Spleen (tissue), 11 donors: ENCODE results near the gene DUS1L. TPM values are rescaled to one million over a fixed set of nuclear protein-coding genes. Genes with fewer than 3 reads are reported as not detected.
A peak's percentile ranks its signal among the peaks of the same experiment; 100 is the strongest.

Experiments used
- DNase-seq: peaks from one replicate; pipeline ENCODE4 v3.0.0-alpha.2; 2020
- H3K27ac ChIP-seq, 8 donors: fragments of 200-600 bp; sonication (generic) in 7 of 8; 1 replicate in 4 of 8; 2 replicates in 4 of 8; pipeline versions ENCODE4 v1.5.0 to v1.8.0; 2016 to 2021; ENCODE audit warnings: inconsistent platforms in 4 of 8, mild to moderate bottlenecking in 4 of 8, moderate library complexity in 1 of 8
- H3K27me3 ChIP-seq, 7 donors: fragments of 200-600 bp; sonication (generic) in 6 of 7; replicated peaks in 1 of 7; 1 replicate in 4 of 7; 2 replicates in 3 of 7; pipeline versions ENCODE4 v1.5.0 to v1.8.0; 2016 to 2021; ENCODE audit warnings: inconsistent platforms in 3 of 7, mild to moderate bottlenecking in 1 of 7
- H3K36me3 ChIP-seq, 6 donors: fragments of 200-600 bp; sonication (generic) in 5 of 6; 1 replicate in 4 of 6; 2 replicates in 2 of 6; pipeline versions ENCODE4 v1.5.0 to v1.8.0; 2016 to 2021; ENCODE audit warnings: inconsistent platforms in 2 of 6
- H3K4me1 ChIP-seq, 6 donors: fragments of 200-600 bp; sonication (generic) in 5 of 6; 1 replicate in 3 of 6; 2 replicates in 3 of 6; pipeline versions ENCODE4 v1.5.0 to v1.8.0; 2016 to 2021; ENCODE audit warnings: inconsistent platforms in 3 of 6
- H3K4me3 ChIP-seq, 8 donors: fragments of 200-600 bp; sonication (generic) in 7 of 8; 1 replicate in 4 of 8; 2 replicates in 4 of 8; pipeline versions ENCODE4 v1.5.0 to v1.8.0; 2016 to 2021; ENCODE audit warnings: inconsistent platforms in 4 of 8, mild to moderate bottlenecking in 4 of 8, moderate library complexity in 2 of 8
- H3K9me3 ChIP-seq, 8 donors: fragments of 200-600 bp; sonication (generic) in 7 of 8; 1 replicate in 4 of 8; 2 replicates in 4 of 8; pipeline versions ENCODE4 v1.5.0 to v1.8.0; 2016 to 2021; ENCODE audit warnings: inconsistent platforms in 4 of 8
- POLR2A ChIP-seq, 3 donors: fragments of 450-650 bp; IDR thresholded peaks; one replicate each; pipeline ENCODE4 v1.5.1; 2017; ENCODE audit warnings: antibody characterized with exemption in 3 of 3, mild to moderate bottlenecking in 1 of 3
- POLR2AphosphoS5 ChIP-seq, 3 donors: sonication (generic); formaldehyde crosslinking; IDR thresholded peaks; one replicate each; pipeline ENCODE4 v1.5.1; 2017; ENCODE audit warnings: antibody characterized with exemption in 3 of 3
- WGBS, 5 donors: extraction: QIAGEN DNeasy Blood & Tissue Kit in 3 of 5; methylation state at CpG; one replicate each; pipeline versions ENCODE4 v1.1.5 to v1.1.7; 2013 to 2018; 5-methylcytosine and 5-hydroxymethylcytosine counted together
- intact Hi-C: fragments of 100-400 bp; cut with DNase I; formaldehyde crosslinking; loops from one replicate; pipeline ENCODE4 v1.15.0; 2023; ENCODE audit warnings: low total_unique reads
- polyA plus RNA-seq, 3 donors: library from polyadenylated mRNA; stranded (reverse); fragments of 200-250 nt; gene quantifications; one replicate each; pipeline ENCODE4 v1.2.1, GENCODE V29; 2013
- total RNA-seq, 7 donors: library from RNA; depleted of rRNA in 3 of 7; stranded (reverse); fragments of >200 nt in 3 of 7; fragmentation: NEBNext Ultra II Directional in 4 of 7; extraction: Animal tissue kit (Norgen Biotek cat#: 25700) in 4 of 7; gene quantifications; one replicate each; pipeline versions ENCODE4 v1.1.0 to v1.2.1, GENCODE V29; 2016 to 2021
- TF ChIP-seq, protein P1 (sequence below), 11 experiments: fragments of 200-600 bp in 7 of 11; fragments of 450-650 bp in 4 of 11; sonication (generic) in 4 of 11; IDR thresholded peaks in 8 of 11; conservative IDR thresholded peaks in 3 of 11; 1 replicate in 7 of 11; 2 replicates in 4 of 11; pipeline versions ENCODE4 v1.4.0 to v1.8.0; 2016 to 2021; ENCODE audit warnings: antibody characterized with exemption in 11 of 11, inconsistent platforms in 4 of 11, mild to moderate bottlenecking in 1 of 11
- donor health status: healthy with polysubstance abuse.
- donor health status: DM: no; HTN: no; CAD: no; lungs with moderate emphysema.
- donor health status: DM: no; HTN: no; CAD: no.
- donor health status: Bipolar disorder and iron deficiency.
- donor health status: healthy.
- donor health status: DM: no; HTN: no; CAD: no.
- donor health status: DM: yes; HTN: yes; CAD: no.

The DUS1L gene
- total and polyA plus RNA-seq, 10 donors, result 76.4 to 174 (median 103) TPM

DNA sequence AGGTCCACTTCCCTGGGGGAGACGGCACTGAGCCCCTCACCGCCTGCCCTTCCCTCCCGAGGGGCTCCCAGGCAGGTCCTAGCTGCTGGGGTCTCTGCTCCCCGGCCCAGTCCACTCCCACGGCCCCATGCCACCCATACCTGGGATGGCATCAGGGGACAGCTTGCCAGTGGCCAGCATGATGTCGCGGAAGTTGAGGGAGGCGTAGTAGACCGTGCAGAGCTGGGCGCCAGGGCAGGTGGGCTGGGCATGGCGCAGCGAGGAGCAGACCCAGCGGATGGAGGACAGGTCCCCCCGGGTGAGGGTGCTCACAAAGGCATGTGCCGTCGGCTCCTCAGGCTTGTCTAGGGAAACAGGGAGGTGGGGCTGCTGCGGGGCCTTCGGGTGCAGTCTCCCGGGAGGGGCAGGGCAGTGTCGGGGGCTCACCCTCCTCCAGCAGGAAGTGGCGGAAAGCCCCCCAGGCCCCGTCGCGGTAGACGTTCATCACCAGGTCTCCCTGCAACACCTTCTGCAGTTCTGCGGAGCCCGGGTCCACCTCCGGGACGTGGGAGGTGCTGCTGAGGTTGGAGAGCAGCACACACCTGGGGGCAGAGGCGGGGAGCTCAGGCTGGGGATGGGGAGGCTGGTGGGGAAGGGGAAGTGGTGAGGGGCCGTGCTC lies 18.9 kb upstream of the DUS1L start:
- TF ChIP-seq POLR2A (IDR thresholded peaks at IDR 0.05), result no peak
- Histone ChIP-seq H3K4me3 (peak overlapping the region in 1 of 8 donors; percentile 0), H3K27me3 (no peaks in the 10 kb centered on the region), H3K9me3 (no peaks in the 10 kb centered on the region), H3K27ac (peak overlapping the region in 1 of 8 donors; percentile 50), H3K36me3 (peaks cover 0 to 100% (median 98%) of the 10 kb centered on the region in 6 donors), H3K4me1 (peaks cover 0 to 13% (median 4%) of the 10 kb centered on the region in 6 donors)
- 85 to 91% (median 86%) methylated on average over 18 to 31 of the region's 31 CpGs for WGBS, 5 donors
- no peak for DNase-seq
- intact Hi-C loops, result no loop called here

DNA sequence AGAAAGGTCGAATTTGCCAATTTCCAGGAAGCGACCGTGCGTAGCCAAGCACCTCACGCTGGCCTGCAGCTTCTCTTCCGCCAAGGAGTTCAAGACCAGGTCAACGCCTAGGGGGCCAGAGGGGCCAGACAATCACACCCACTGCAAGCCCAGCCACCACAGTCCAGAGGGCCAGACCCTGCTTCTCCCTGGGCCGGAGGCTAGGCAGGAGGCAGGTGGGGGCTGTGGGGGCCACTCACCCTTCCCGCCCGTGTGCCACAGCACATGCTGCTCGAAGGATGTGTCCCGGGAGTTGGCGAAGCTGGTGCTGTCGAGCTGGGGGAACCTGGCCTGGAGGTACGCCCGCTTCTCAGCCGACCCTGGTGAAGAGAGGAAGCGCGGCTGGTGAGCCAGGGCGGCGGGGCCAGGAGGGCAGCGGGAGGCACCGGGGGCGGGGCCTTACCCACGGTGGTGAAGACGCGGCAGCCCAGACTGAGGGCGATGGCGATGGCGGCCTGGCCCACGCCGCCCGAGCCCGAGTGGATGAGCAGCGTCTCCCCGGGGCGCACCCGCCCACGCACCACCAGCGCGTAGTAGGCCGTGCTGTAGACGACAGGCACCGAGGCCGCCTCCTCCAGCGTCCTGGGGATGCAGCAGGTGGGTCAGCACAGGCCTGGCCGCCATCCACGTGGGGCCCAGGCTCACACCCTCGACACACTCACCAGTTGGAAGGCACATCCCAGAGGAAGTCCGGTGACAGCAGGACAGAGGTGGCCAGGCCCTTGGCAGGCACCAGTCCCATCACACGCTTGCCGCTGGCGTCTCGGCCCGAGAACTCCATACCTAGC lies 18.1 kb upstream of the DUS1L start:
- H3K36me3 ChIP-seq, result peaks cover 0 to 100% (median 97%) of the 10 kb centered on the region in 6 donors
- no peak overlapping the region for H3K27ac ChIP-seq
- H3K27me3 ChIP-seq, result no peaks in the 10 kb centered on the region
- H3K9me3 ChIP-seq, result no peaks in the 10 kb centered on the region
- 86 to 95% (median 91%) methylated on average over 38 to 55 of the region's 55 CpGs for WGBS, 5 donors
- DNase-seq, result no peak
- intact Hi-C loops, result no loop called here
- TF ChIP-seq POLR2AphosphoS5 (IDR thresholded peaks at IDR 0.05), result no peak
- TF ChIP-seq POLR2A (IDR thresholded peaks at IDR 0.05), result no peak
- TF ChIP-seq, protein P1, sequence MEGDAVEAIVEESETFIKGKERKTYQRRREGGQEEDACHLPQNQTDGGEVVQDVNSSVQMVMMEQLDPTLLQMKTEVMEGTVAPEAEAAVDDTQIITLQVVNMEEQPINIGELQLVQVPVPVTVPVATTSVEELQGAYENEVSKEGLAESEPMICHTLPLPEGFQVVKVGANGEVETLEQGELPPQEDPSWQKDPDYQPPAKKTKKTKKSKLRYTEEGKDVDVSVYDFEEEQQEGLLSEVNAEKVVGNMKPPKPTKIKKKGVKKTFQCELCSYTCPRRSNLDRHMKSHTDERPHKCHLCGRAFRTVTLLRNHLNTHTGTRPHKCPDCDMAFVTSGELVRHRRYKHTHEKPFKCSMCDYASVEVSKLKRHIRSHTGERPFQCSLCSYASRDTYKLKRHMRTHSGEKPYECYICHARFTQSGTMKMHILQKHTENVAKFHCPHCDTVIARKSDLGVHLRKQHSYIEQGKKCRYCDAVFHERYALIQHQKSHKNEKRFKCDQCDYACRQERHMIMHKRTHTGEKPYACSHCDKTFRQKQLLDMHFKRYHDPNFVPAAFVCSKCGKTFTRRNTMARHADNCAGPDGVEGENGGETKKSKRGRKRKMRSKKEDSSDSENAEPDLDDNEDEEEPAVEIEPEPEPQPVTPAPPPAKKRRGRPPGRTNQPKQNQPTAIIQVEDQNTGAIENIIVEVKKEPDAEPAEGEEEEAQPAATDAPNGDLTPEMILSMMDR (IDR thresholded peaks at IDR 0.05 in 8 of 11, conservative IDR thresholded peaks at IDR 0.05 in 3 of 11), result no peak
- H3K4me1 ChIP-seq, result peaks cover 0 to 13% (median 4%) of the 10 kb centered on the region in 6 donors
- H3K4me3 ChIP-seq, result no peak overlapping the region

GRCh38 chr17:82083009-82083408 lies 17.4 kb upstream of the DUS1L start:
- no peaks in the 10 kb centered on the region for H3K9me3 ChIP-seq
- WGBS, 5 donors, result 90 to 96% (median 94%) methylated on average over 11 to 24 of the region's 24 CpGs
- no peaks in the 10 kb centered on the region for H3K27me3 ChIP-seq
- no peak overlapping the region for H3K27ac ChIP-seq
- no peak overlapping the region for H3K4me3 ChIP-seq
- peaks cover 0 to 100% (median 93%) of the 10 kb centered on the region in 6 donors for H3K36me3 ChIP-seq
- H3K4me1 ChIP-seq, result peaks cover 0 to 13% (median 4%) of the 10 kb centered on the region in 6 donors
- TF ChIP-seq, protein P1 (IDR thresholded peaks at IDR 0.05 in 8 of 11, conservative IDR thresholded peaks at IDR 0.05 in 3 of 11), result no peak
- TF ChIP-seq POLR2A (IDR thresholded peaks at IDR 0.05) (no peak), POLR2AphosphoS5 (IDR thresholded peaks at IDR 0.05) (no peak)
- intact Hi-C loops, result no loop called here
- no peak for DNase-seq

DNA sequence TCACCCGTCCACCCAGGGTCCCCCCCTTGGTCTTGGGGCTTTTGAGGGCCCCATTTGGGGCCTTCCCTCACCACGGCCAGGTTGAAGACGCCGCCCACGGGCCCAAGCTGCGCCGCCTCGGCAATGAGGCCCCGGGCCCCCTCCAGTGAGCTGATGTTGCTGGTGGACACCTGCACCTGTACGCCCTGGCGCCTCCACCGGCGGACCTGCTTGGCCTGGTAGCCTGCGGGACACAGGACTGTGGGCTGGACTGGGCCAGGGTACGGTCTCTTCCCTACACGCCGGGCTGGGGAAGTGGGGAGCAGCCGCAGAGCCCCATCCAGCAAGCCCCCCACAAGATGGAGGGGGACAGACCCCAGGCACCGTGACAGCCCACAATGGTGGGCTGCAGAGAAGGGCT lies 16.9 kb upstream of the DUS1L start:
- intact Hi-C loops, result no loop called here

More for the DNA sequence above, 16.9 kb upstream of the DUS1L start:
- DNase-seq, result no peak
- Histone ChIP-seq H3K4me3 (no peak overlapping the region), H3K4me1 (peaks cover 0 to 13% (median 4%) of the 10 kb centered on the region in 6 donors), H3K9me3 (no peaks in the 10 kb centered on the region), H3K27me3 (no peaks in the 10 kb centered on the region), H3K27ac (no peak overlapping the region), H3K36me3 (peaks cover 0 to 100% (median 88%) of the 10 kb centered on the region in 6 donors)
- 86 to 94% (median 91%) methylated on average over 7 to 19 of the region's 19 CpGs for WGBS, 5 donors
- TF ChIP-seq POLR2AphosphoS5 (IDR thresholded peaks at IDR 0.05) (no peak), POLR2A (IDR thresholded peaks at IDR 0.05) (no peak)
- TF ChIP-seq, protein P1 (IDR thresholded peaks at IDR 0.05 in 8 of 11, conservative IDR thresholded peaks at IDR 0.05 in 3 of 11), result no peak
